ENCODE data around the gene ANXA8L1. TPM values are rescaled to one million over a fixed set of nuclear protein-coding genes. Genes with fewer than 3 reads are reported as not detected.
"Not testable (repeated sequence)": the region's sequence is repeated elsewhere in the genome, so short reads cannot be mapped to it uniquely, and the experiment has no call there.

ANXA8L1 gene
- total RNA-seq, 2 experiments from 2014 or later: not detected

DNA sequence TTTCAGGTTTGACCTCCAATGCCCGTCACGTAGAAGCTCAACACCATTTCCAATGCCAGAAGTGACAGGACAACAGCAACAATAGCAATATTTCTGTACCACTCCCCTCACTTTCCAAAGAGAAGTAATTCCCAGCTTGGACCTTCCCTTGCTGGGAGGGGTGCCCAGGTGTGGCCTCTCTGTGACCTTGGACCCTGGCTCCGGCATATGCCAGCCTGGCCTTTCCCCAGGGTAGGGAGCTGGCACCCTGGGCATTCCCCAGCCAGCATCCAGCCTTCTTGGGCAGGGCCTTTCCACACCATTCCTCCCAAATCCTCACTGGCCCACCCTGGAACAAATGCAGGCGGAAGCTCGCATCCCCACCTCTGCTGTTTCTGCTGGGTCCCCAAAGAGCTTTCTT, 37.1 kb downstream of the ANXA8L1 start:
- CTCF ChIA-PET, H3K27me3 Mint-ChIP-seq: not testable (repeated sequence)

DNA sequence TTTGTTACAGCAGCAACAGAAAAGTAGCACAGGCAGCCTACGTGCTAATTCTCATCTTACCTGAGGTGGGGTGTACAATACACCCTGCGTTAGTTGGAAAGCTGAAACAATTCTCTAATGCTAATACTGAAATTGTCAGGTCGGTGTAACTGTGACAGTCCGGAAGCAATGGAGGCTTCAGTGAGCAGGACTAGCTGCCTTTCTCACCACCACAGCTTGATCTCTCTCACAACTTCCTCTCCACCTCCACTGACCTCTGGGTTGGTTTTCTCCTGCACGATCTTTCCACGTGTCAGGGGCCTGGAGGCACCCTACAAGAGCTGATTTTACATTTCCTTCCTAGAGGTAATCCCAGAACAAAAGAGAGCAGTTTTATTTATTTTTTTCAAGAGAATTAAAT, 39.7 kb downstream of the ANXA8L1 start:
- H3K27me3 Mint-ChIP-seq; CTCF ChIA-PET; H3K9me3 Mint-ChIP-seq; H3K4me1 Mint-ChIP-seq (ENCODE audit: low read depth); DNase-seq; H3K27ac Mint-ChIP-seq; intact Hi-C loops (cut with micrococcal nuclease); H3K36me3 Mint-ChIP-seq; POLR2A ChIA-PET; H3K4me3 Mint-ChIP-seq: not testable (repeated sequence)

More for the DNA sequence above, 37.1 kb downstream of the ANXA8L1 start:
- H3K4me3 Mint-ChIP-seq; intact Hi-C loops (cut with micrococcal nuclease); H3K36me3 Mint-ChIP-seq; H3K9me3 Mint-ChIP-seq; DNase-seq; POLR2A ChIA-PET; H3K4me1 Mint-ChIP-seq (ENCODE audit: low read depth); H3K27ac Mint-ChIP-seq: not testable (repeated sequence)

DNA sequence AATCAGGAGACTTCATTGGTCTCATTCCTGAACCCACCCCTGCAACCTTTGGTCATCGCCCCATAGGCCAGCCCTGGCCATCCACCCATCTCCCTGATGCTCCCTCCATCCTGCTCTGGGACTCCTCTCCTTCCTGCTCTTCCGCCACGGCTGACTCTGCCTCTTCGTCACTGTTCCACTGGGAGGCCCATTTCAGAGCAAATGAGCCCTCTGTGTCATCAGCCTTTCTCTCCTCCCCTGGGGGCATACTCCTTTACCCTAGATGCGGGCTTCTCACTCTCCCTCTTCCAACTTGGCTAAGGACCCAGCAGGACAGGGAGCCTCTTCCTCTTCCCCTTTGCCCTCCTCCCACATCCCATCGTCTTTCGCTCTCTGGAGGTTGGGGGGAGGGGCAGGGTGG, 42.7 kb downstream of the ANXA8L1 start:
- DNase-seq; H3K4me3 Mint-ChIP-seq; CTCF ChIA-PET; intact Hi-C loops (cut with micrococcal nuclease); H3K36me3 Mint-ChIP-seq; H3K9me3 Mint-ChIP-seq; POLR2A ChIA-PET; H3K27ac Mint-ChIP-seq; H3K4me1 Mint-ChIP-seq (ENCODE audit: low read depth); H3K27me3 Mint-ChIP-seq: not testable (repeated sequence)

- intact Hi-C loops (cut with micrococcal nuclease); H3K36me3 Mint-ChIP-seq; H3K4me1 Mint-ChIP-seq (ENCODE audit: low read depth); H3K9me3 Mint-ChIP-seq; H3K4me3 Mint-ChIP-seq; CTCF ChIA-PET; H3K27me3 Mint-ChIP-seq; POLR2A ChIA-PET; H3K27ac Mint-ChIP-seq; DNase-seq: not testable (repeated sequence)
Measured at GRCh38 chr10:46419570-46420379, 44.2 kb downstream of the ANXA8L1 start.

DNA sequence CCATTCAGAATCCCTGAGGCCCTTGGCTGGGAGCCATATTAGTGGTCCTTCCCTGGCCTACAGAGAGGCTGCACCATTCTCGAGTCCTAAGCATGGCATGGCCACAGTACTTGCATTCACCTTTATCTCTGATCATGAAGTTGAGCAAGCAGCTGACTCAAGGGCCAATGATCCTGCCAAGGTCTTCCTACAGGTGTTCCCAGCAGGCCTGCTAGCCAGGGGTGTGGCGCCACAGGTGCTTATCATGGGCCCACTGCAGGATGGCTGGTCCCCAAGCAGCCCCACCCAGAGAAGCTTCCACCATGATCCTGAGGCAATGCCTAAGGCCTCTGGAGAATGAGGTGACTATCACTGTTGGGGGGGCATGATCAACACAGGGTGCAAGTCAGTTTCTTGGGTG, 48.0 kb downstream of the ANXA8L1 start:
- POLR2A ChIA-PET; CTCF ChIA-PET; H3K27me3 Mint-ChIP-seq; H3K27ac Mint-ChIP-seq; H3K36me3 Mint-ChIP-seq; H3K4me3 Mint-ChIP-seq; H3K4me1 Mint-ChIP-seq (ENCODE audit: low read depth); H3K9me3 Mint-ChIP-seq; intact Hi-C loops (cut with micrococcal nuclease); DNase-seq: not testable (repeated sequence)

- DNase-seq; H3K27ac Mint-ChIP-seq; intact Hi-C loops (cut with micrococcal nuclease); POLR2A ChIA-PET; H3K4me1 Mint-ChIP-seq (ENCODE audit: low read depth); H3K27me3 Mint-ChIP-seq; CTCF ChIA-PET; H3K36me3 Mint-ChIP-seq; H3K4me3 Mint-ChIP-seq; H3K9me3 Mint-ChIP-seq: not testable (repeated sequence)
Measured at GRCh38 chr10:46440942-46441341, 65.4 kb downstream of the ANXA8L1 start.

Other genes with a start within 250 kb of the ANXA8L1 start
- not detected for gene ANTXRL, start 88.8 kb upstream of the ANXA8L1 start, total RNA-seq
- gene NPY4R, start 90.2 kb downstream of the ANXA8L1 start, total RNA-seq: not detected
- not detected for gene GPRIN2, start 180.9 kb downstream of the ANXA8L1 start, total RNA-seq
- gene SYT15, start 203.4 kb downstream of the ANXA8L1 start, total RNA-seq: under 1 TPM; 0.51 to 0.71 TPM